Muscle layer of colon (tissue), 2 donors: Measurements from ENCODE around the gene EVA1A.

Source experiments
- H3K27ac ChIP-seq: one replicate; pipeline ENCODE4 v1.7.0; 2013; ENCODE audit warnings: low read depth, mild to moderate bottlenecking, low read length, moderate library complexity
- H3K27me3 ChIP-seq, 2 donors: one replicate each; pipeline ENCODE4 v1.7.0; 2013; ENCODE audit warnings: low read length in 2 of 2, mild to moderate bottlenecking in 2 of 2; ENCODE audit not compliant: insufficient read depth in 2 of 2, control insufficient read depth in 1 of 2
- H3K36me3 ChIP-seq: one replicate; pipeline ENCODE4 v1.7.0; 2013; ENCODE audit warnings: mild to moderate bottlenecking, low read length; ENCODE audit not compliant: insufficient read depth
- H3K4me1 ChIP-seq: one replicate; pipeline ENCODE4 v1.7.0; 2013; ENCODE audit warnings: mild to moderate bottlenecking, low read length; ENCODE audit not compliant: insufficient read depth
- H3K4me3 ChIP-seq, 2 donors: one replicate each; pipeline ENCODE4 v1.7.0; 2013; ENCODE audit warnings: low read length in 2 of 2, low read depth in 1 of 2, mild to moderate bottlenecking in 1 of 2, moderate library complexity in 1 of 2
- H3K9ac ChIP-seq: one replicate; pipeline ENCODE4 v1.7.0; 2013; ENCODE audit warnings: low read length
- H3K9me3 ChIP-seq: one replicate; pipeline ENCODE4 v1.7.0; 2013; ENCODE audit warnings: mild to moderate bottlenecking, low read length
- donor health status: abdominal sarcoma.
- donor health status: Adenocarcinoma of cecum.

The EVA1A gene

GRCh38 chr2:75569546-75569945 lies 8.8 kb upstream of the EVA1A start:
- H3K36me3 ChIP-seq, result no peaks in the 10 kb centered on the region
- no peak overlapping the region for H3K9ac ChIP-seq
- no peak overlapping the region for H3K27ac ChIP-seq
- no peaks in the 10 kb centered on the region for H3K27me3 ChIP-seq
- H3K4me1 ChIP-seq, result no peaks in the 10 kb centered on the region
- H3K9me3 ChIP-seq, result no peaks in the 10 kb centered on the region
- no peak overlapping the region for H3K4me3 ChIP-seq

GRCh38 chr2:75568174-75568573 lies 7.4 kb upstream of the EVA1A start:
- H3K9ac ChIP-seq, result no peak overlapping the region

GRCh38 chr2:75565472-75566462 lies 5.0 kb upstream of the EVA1A start:
- Histone ChIP-seq H3K27me3 (no peaks in the 10 kb centered on the region), H3K27ac (no peak overlapping the region), H3K36me3 (no peaks in the 10 kb centered on the region), H3K4me3 (no peak overlapping the region), H3K4me1 (no peaks in the 10 kb centered on the region), H3K9ac (no peak overlapping the region), H3K9me3 (no peaks in the 10 kb centered on the region)

More at GRCh38 chr2:75568174-75568573, 7.4 kb upstream of the EVA1A start:
- Histone ChIP-seq H3K4me1 (no peaks in the 10 kb centered on the region), H3K27ac (no peak overlapping the region), H3K4me3 (no peak overlapping the region), H3K27me3 (no peaks in the 10 kb centered on the region), H3K36me3 (no peaks in the 10 kb centered on the region), H3K9me3 (no peaks in the 10 kb centered on the region)

- Histone ChIP-seq H3K27me3 (peaks cover 0 to 4% of the 10 kb centered on the region in 2 donors), H3K27ac (no peak overlapping the region), H3K36me3 (no peaks in the 10 kb centered on the region), H3K4me1 (no peaks in the 10 kb centered on the region), H3K9ac (no peak overlapping the region), H3K4me3 (no peak overlapping the region), H3K9me3 (no peaks in the 10 kb centered on the region)
These were observed 4.1 kb upstream of the EVA1A start for GRCh38 chr2:75564713-75565359.

GRCh38 chr2:75564026-75564688 lies 3.4 kb upstream of the EVA1A start:
- Histone ChIP-seq H3K9me3 (no peaks in the 10 kb centered on the region), H3K27ac (no peak overlapping the region), H3K9ac (no peak overlapping the region), H3K4me1 (no peaks in the 10 kb centered on the region), H3K4me3 (no peak overlapping the region), H3K27me3 (peaks cover 0 to 5% of the 10 kb centered on the region in 2 donors), H3K36me3 (no peaks in the 10 kb centered on the region)

GRCh38 chr2:75563591-75563990 lies 2.9 kb upstream of the EVA1A start:
- no peak overlapping the region for H3K4me3 ChIP-seq
- H3K27me3 ChIP-seq, result peaks cover 0 to 5% of the 10 kb centered on the region in 2 donors
- no peaks in the 10 kb centered on the region for H3K36me3 ChIP-seq
- H3K27ac ChIP-seq, result no peak overlapping the region
- no peaks in the 10 kb centered on the region for H3K9me3 ChIP-seq
- H3K9ac ChIP-seq, result no peak overlapping the region
- no peaks in the 10 kb centered on the region for H3K4me1 ChIP-seq

- no peaks in the 10 kb centered on the region for H3K36me3 ChIP-seq
- H3K9ac ChIP-seq, result no peak overlapping the region
- H3K27ac ChIP-seq, result no peak overlapping the region
- no peak overlapping the region for H3K4me3 ChIP-seq
- H3K4me1 ChIP-seq, result no peaks in the 10 kb centered on the region
- no peaks in the 10 kb centered on the region for H3K9me3 ChIP-seq
- peaks cover 0 to 5% of the 10 kb centered on the region in 2 donors for H3K27me3 ChIP-seq
These were observed 1.8 kb upstream of the EVA1A start for GRCh38 chr2:75562513-75562864.

- Histone ChIP-seq H3K9me3 (no peaks in the 10 kb centered on the region), H3K27ac (no peak overlapping the region), H3K9ac (no peak overlapping the region), H3K4me3 (no peak overlapping the region), H3K27me3 (peaks cover 0 to 5% of the 10 kb centered on the region in 2 donors), H3K36me3 (no peaks in the 10 kb centered on the region), H3K4me1 (no peaks in the 10 kb centered on the region)
These were observed 1.1 kb upstream of the EVA1A start for GRCh38 chr2:75561566-75562512.

- Histone ChIP-seq H3K27ac (no peak overlapping the region), H3K9me3 (no peaks in the 10 kb centered on the region), H3K36me3 (no peaks in the 10 kb centered on the region), H3K27me3 (peaks cover 0 to 5% of the 10 kb centered on the region in 2 donors), H3K4me1 (no peaks in the 10 kb centered on the region), H3K4me3 (peak overlapping the region; percentile 35 to 37), H3K9ac (no peak overlapping the region)
These were observed 544 bp downstream of the EVA1A start for GRCh38 chr2:75560022-75560767.

- no peaks in the 10 kb centered on the region for H3K9me3 ChIP-seq
- H3K36me3 ChIP-seq, result no peaks in the 10 kb centered on the region
- H3K27ac ChIP-seq, result no peak overlapping the region
- H3K9ac ChIP-seq, result no peak overlapping the region
- H3K27me3 ChIP-seq, result peaks cover 0 to 5% of the 10 kb centered on the region in 2 donors
- no peak overlapping the region for H3K4me3 ChIP-seq
- no peaks in the 10 kb centered on the region for H3K4me1 ChIP-seq
These were observed 1.1 kb downstream of the EVA1A start for GRCh38 chr2:75559680-75560021.
